H1 (cell line): ENCODE measurements around the gene MID2. TPM values are rescaled to one million over a fixed set of nuclear protein-coding genes. Genes with fewer than 3 reads are reported as not detected.

Experiments
- CTCF ChIA-PET: fragments of 300-600 bp; sonication (Branson Sonifier 250); formaldehyde crosslinking; loops from one replicate; lab custom pipeline; 2021; ENCODE audit not compliant: partially characterized antibody; lab: Charles Lee
- POLR2A ChIA-PET: fragments of 300-600 bp; sonication (Branson Sonifier 250); formaldehyde crosslinking; loops from one replicate; lab custom pipeline; 2021; ENCODE audit warnings: inconsistent platforms; ENCODE audit not compliant: partially characterized antibody; lab: Charles Lee
- DNase-seq, 2 experiments: peaks; one replicate each; pipeline versions ENCODE4 v3.0.0 to v3.0.0-alpha.2; 2010 to 2022; ENCODE audit warnings: low spot score in 2 of 2, low read depth in 1 of 2, mixed read lengths in 1 of 2
- FAIRE-seq: peaks from 2 replicates; lab custom pipeline; 2011; peaks lifted over from hg19 to GRCh38; lab: Jason Lieb, UNC
- H2AFZ ChIP-seq: 2 replicates; pipeline ENCODE4 v1.8.1; 2012; ENCODE audit warnings: low read length, inconsistent platforms
- H2AK5ac ChIP-seq: 2 replicates; pipeline ENCODE4 v1.6.1; 2013; ENCODE audit warnings: low read depth, low read length
- H2BK120ac ChIP-seq: replicated peaks from 2 replicates; pipeline ENCODE3; 2013; ENCODE audit warnings: low read depth, low read length, inconsistent platforms
- H2BK12ac ChIP-seq: 2 replicates; pipeline ENCODE4 v1.6.1; 2013; ENCODE audit warnings: low read depth, low read length
- H2BK15ac ChIP-seq: 2 replicates; pipeline ENCODE4 v1.6.1; 2013; ENCODE audit warnings: low read length
- H2BK20ac ChIP-seq: 2 replicates; pipeline ENCODE4 v1.6.1; 2013; ENCODE audit warnings: low read length
- H2BK5ac ChIP-seq: 2 replicates; pipeline ENCODE4 v1.6.1; 2013; ENCODE audit warnings: low read depth, low read length
- H3K14ac ChIP-seq: 2 replicates; pipeline ENCODE4 v1.6.1; 2013; ENCODE audit warnings: inconsistent platforms; ENCODE audit not compliant: insufficient read length
- H3K18ac ChIP-seq: 2 replicates; pipeline ENCODE4 v1.6.1; 2013; ENCODE audit warnings: low read length; ENCODE audit errors: extremely low read depth
- H3K23ac ChIP-seq: 2 replicates; pipeline ENCODE4 v1.6.1; 2013; ENCODE audit warnings: inconsistent platforms; ENCODE audit not compliant: insufficient read length
- H3K23me2 ChIP-seq: 2 replicates; pipeline ENCODE4 v1.6.1; 2013; ENCODE audit warnings: low read depth, low read length
- H3K27ac ChIP-seq: 2 replicates; pipeline ENCODE4 v1.6.1; 2011; ENCODE audit warnings: low read depth, low read length, inconsistent platforms
- H3K27me3 ChIP-seq, 4 experiments: replicated peaks in 1 of 4; 1 replicate in 1 of 4; 2 replicates in 3 of 4; pipeline versions ENCODE4 v1.6.1 to v1.8.1; 2011 to 2013; ENCODE audit warnings: low read length in 3 of 4, mild to moderate bottlenecking in 3 of 4, inconsistent platforms in 2 of 4, mixed read lengths in 2 of 4, moderate library complexity in 1 of 4; ENCODE audit not compliant: control insufficient read depth in 3 of 4, insufficient read depth in 3 of 4; ENCODE audit errors: extremely low read depth in 1 of 4
- H3K36me3 ChIP-seq, 4 experiments: 2 replicates each; pipeline versions ENCODE4 v1.6.1 to v1.8.1; 2011 to 2013; ENCODE audit warnings: mild to moderate bottlenecking in 4 of 4, low read length in 3 of 4, moderate library complexity in 2 of 4, control low read depth in 1 of 4, inconsistent platforms in 1 of 4; ENCODE audit not compliant: insufficient read depth in 4 of 4, control insufficient read depth in 2 of 4
- H3K4ac ChIP-seq: replicated peaks from 2 replicates; pipeline ENCODE3; 2013; ENCODE audit warnings: low read length, low read depth, mixed read lengths, inconsistent platforms; ENCODE audit not compliant: insufficient read length
- H3K4me1 ChIP-seq, 4 experiments: replicated peaks in 1 of 4; 1 replicate in 1 of 4; 2 replicates in 3 of 4; pipeline versions ENCODE4 v1.6.1 to v1.8.1; 2011 to 2013; ENCODE audit warnings: low read length in 3 of 4, inconsistent platforms in 2 of 4, mixed read lengths in 1 of 4; ENCODE audit not compliant: insufficient read depth in 4 of 4, control insufficient read depth in 3 of 4
- H3K4me2 ChIP-seq, 2 experiments: 2 replicates each; pipeline versions ENCODE4 v1.6.1 to v1.8.1; 2011 to 2013; ENCODE audit warnings: low read depth in 2 of 2, low read length in 2 of 2, control low read depth in 1 of 2, inconsistent platforms in 1 of 2, mild to moderate bottlenecking in 1 of 2; ENCODE audit not compliant: insufficient read depth in 1 of 2
- H3K4me3 ChIP-seq, 4 experiments: fragments of 200-600, 300-600 bp in 1 of 4; sonication (generic), shearing (Covaris generic), sonication (Bioruptor Twin) in 1 of 4; 2 replicates each; pipeline versions ENCODE4 v1.5.1 to v1.8.1; 2011 to 2016; ENCODE audit warnings: low read length in 4 of 4, low read depth in 3 of 4, control low read depth in 2 of 4, inconsistent platforms in 2 of 4, mild to moderate bottlenecking in 2 of 4, mixed read lengths in 1 of 4, moderate library complexity in 1 of 4; ENCODE audit not compliant: insufficient read depth in 2 of 4; ENCODE audit errors: extremely low read depth in 1 of 4
- H3K56ac ChIP-seq: replicated peaks from 2 replicates; pipeline ENCODE3; 2013; ENCODE audit warnings: low read depth, mild to moderate bottlenecking, mixed read lengths, low read length, inconsistent platforms; ENCODE audit not compliant: insufficient read length
- H3K79me1 ChIP-seq: 2 replicates; pipeline ENCODE4 v1.6.1; 2013; ENCODE audit warnings: low read depth, low read length, control low read depth
- H3K79me2 ChIP-seq, 2 experiments: 2 replicates each; pipeline versions ENCODE4 v1.6.1 to v1.8.1; 2012 to 2013; ENCODE audit warnings: low read length in 2 of 2, mild to moderate bottlenecking in 2 of 2, inconsistent platforms in 1 of 2; ENCODE audit not compliant: insufficient read depth in 2 of 2, control insufficient read depth in 1 of 2
- H3K9ac ChIP-seq, 4 experiments: replicated peaks in 1 of 4; 1 replicate in 1 of 4; 2 replicates in 3 of 4; pipeline versions ENCODE4 v1.6.1 to v1.8.1; 2011 to 2013; ENCODE audit warnings: low read depth in 3 of 4, low read length in 3 of 4, control low read depth in 2 of 4, mild to moderate bottlenecking in 2 of 4, moderate library complexity in 2 of 4, inconsistent platforms in 1 of 4; ENCODE audit errors: extremely low read depth in 1 of 4
- H3K9me3 ChIP-seq, 2 experiments: 2 replicates each; pipeline versions ENCODE4 v1.6.1 to v1.8.1; 2012 to 2013; ENCODE audit warnings: mild to moderate bottlenecking in 2 of 2, moderate library complexity in 2 of 2, control low read depth in 1 of 2, inconsistent platforms in 1 of 2, low read depth in 1 of 2, low read length in 1 of 2, mixed read lengths in 1 of 2; ENCODE audit not compliant: insufficient read depth in 2 of 2
- H4K20me1 ChIP-seq, 2 experiments: replicated peaks in 1 of 2; 2 replicates each; pipeline versions ENCODE3 to v1.8.1; 2011 to 2013; ENCODE audit warnings: inconsistent platforms in 2 of 2, low read length in 2 of 2, mild to moderate bottlenecking in 1 of 2; ENCODE audit not compliant: insufficient read depth in 2 of 2, control insufficient read depth in 1 of 2
- H4K5ac ChIP-seq: 2 replicates; pipeline ENCODE4 v1.6.1; 2013; ENCODE audit warnings: low read length, low read depth, mixed read lengths, inconsistent platforms; ENCODE audit not compliant: insufficient read length
- H4K8ac ChIP-seq: 2 replicates; pipeline ENCODE4 v1.8.0; 2013; ENCODE audit warnings: mild to moderate bottlenecking, moderate library complexity, low read length, inconsistent platforms; ENCODE audit not compliant: insufficient read depth; ENCODE audit errors: extremely low read depth
- H4K91ac ChIP-seq: replicated peaks from 2 replicates; pipeline ENCODE3; 2013; ENCODE audit warnings: low read length, mixed read lengths, inconsistent platforms; ENCODE audit not compliant: insufficient read length
- CBX8 ChIP-seq: fragments of 300-800, 300-1000 bp; sonication (generic); IDR thresholded peaks from 2 replicates; pipeline ENCODE4 v1.7.1; 2016; ENCODE audit warnings: low read depth, low read length, borderline replicate concordance
- KDM4A ChIP-seq: IDR thresholded peaks from one replicate; pipeline ENCODE4 v1.7.1; 2012; ENCODE audit warnings: low read depth, mild to moderate bottlenecking, moderate library complexity, low read length, inconsistent platforms; ENCODE audit not compliant: severe bottlenecking
- RBBP5 ChIP-seq: IDR thresholded peaks from 2 replicates; pipeline ENCODE4 v1.7.1; 2012; ENCODE audit warnings: low read depth, mild to moderate bottlenecking, inconsistent platforms, low read length, moderate library complexity, borderline replicate concordance
- RXRA ChIP-seq: IDR thresholded peaks from 2 replicates; pipeline ENCODE4 v1.6.1; 2011; ENCODE audit warnings: low read depth, mild to moderate bottlenecking, low read length, moderate library complexity; ENCODE audit not compliant: insufficient read depth
- SRF ChIP-seq: IDR thresholded peaks from 2 replicates; pipeline ENCODE4 v1.6.1; 2011; ENCODE audit warnings: mild to moderate bottlenecking, low read depth, low read length, moderate library complexity
- WGBS, 2 experiments: shearing (Covaris generic) in 1 of 2; methylation state at CpG; one replicate each; pipeline versions ENCODE4 v1.1.6 to v1.1.7; 2013 to 2015; ENCODE audit warnings: low lambda C conversion rate in 2 of 2, mixed read lengths in 2 of 2, inconsistent platforms in 1 of 2, low coverage in 1 of 2, missing lambda C conversion rate in 1 of 2; ENCODE audit not compliant: insufficient replicate concordance in 2 of 2, insufficient coverage in 1 of 2, insufficient read length in 1 of 2; ENCODE audit errors: extremely low coverage in 1 of 2, missing lambda C conversion rate in 1 of 2; 5-methylcytosine and 5-hydroxymethylcytosine counted together
- polyA plus RNA-seq, 7 experiments: library from polyadenylated mRNA; depleted of rRNA in 3 of 7; stranded (reverse) in 5 of 7; unstranded in 2 of 7; fragments of >200 nt in 5 of 7; fragments of 200-250 nt in 2 of 7; gene quantifications; 1 replicate in 5 of 7; 2 replicates in 1 of 7; 4 replicates in 1 of 7; pipeline versions ENCODE4 v1.2.1 to v1.2.3, GENCODE V29; 2011 to 2013; ENCODE audit warnings: missing spikeins in 2 of 7, mixed read lengths in 2 of 7
- total RNA-seq: library from RNA; stranded (reverse); fragmentation: NEBNext Ultra II Directional; extraction: Animal tissue kit (Norgen Biotek cat#: 25700); gene quantifications from 2 replicates; pipeline ENCODE4 v1.2.1, GENCODE V29; 2021

The MID2 gene
- total and polyA plus RNA-seq, 2 of the 8 experiments (the other 6 are each of a cell fraction or from before 2014, with no cell fraction given) = 0.98 to 1.7 TPM

DNA sequence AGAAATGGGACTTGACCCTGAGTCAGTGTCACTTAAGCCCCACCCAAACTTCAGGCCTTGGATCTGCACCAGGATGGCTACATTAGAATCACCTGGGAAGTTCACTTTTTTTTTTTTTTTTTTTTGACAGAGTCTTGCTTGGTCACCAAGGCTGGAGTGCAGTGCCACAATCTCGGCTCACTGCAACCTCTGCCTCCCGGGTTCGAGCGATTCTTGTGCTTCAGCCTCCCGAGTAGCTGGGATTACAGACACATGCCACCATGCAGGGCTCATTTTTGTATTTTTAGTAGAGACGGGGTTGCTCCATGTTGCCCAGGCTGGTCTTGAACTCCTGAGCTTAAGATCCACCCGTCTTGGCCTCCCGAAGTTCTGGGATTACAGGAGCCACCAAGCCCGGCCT is 45.1 kb upstream of the MID2 start:
- TF ChIP-seq RBBP5 (no peak), SRF (no peak), RXRA (no peak), CBX8 (no peak), KDM4A (no peak)
- H2AFZ ChIP-seq = no peak overlapping the region
- no peak overlapping the region for H2BK20ac ChIP-seq
- no peaks in the 10 kb centered on the region for H4K20me1 ChIP-seq
- no peak overlapping the region for H2BK15ac ChIP-seq
- no peaks in the 10 kb centered on the region for H3K9me3 ChIP-seq
- no peak overlapping the region for H3K23ac ChIP-seq
- POLR2A ChIA-PET = interaction anchor here (1.7 kb wide), 1 partner anchor 64 kb away, joined by 5 read pairs; no protein-coding TSS in a partner anchor
- WGBS, 2 experiments = 94% methylated on average over 3 of the region's 9 CpGs; no CpG with 5 or more reads in 1 of the 2 experiments
- CTCF ChIA-PET = interaction anchor here (0.6 to 10.8 kb wide), 7 partner anchors 23 to 290 kb away, joined by 3 to 209 read pairs (median 3); no protein-coding TSS in a partner anchor
- H3K56ac ChIP-seq = no peak overlapping the region
- no peaks in the 10 kb centered on the region for H3K36me3 ChIP-seq
- no peak overlapping the region for H4K5ac ChIP-seq
- H2BK12ac ChIP-seq = no peak overlapping the region
- no peaks in the 10 kb centered on the region for H3K79me2 ChIP-seq
- no peak overlapping the region for H3K9ac ChIP-seq
- H3K27ac ChIP-seq = no peak overlapping the region
- no peaks in the 10 kb centered on the region for H3K79me1 ChIP-seq
- H3K4me1 ChIP-seq = peaks cover 0 to 3% (median 0%) of the 10 kb centered on the region in 4 experiments; a peak in 4 of 7 replicates
- no peak overlapping the region for H2BK5ac ChIP-seq
- H3K4ac ChIP-seq = no peak overlapping the region
- FAIRE-seq = no peak
- no peaks in the 10 kb centered on the region for H3K23me2 ChIP-seq
- no peak overlapping the region for H3K4me3 ChIP-seq
- H4K8ac ChIP-seq = no peak overlapping the region
- H2BK120ac ChIP-seq = no peak overlapping the region
- no peak overlapping the region for H3K4me2 ChIP-seq
- no peak overlapping the region for H3K14ac ChIP-seq
- H3K18ac ChIP-seq = no peak overlapping the region
- no peak overlapping the region for H2AK5ac ChIP-seq
- no peak for DNase-seq
- no peak overlapping the region for H4K91ac ChIP-seq
- peaks cover 6 to 15% (median 12%) of the 10 kb centered on the region in 4 experiments; a peak in 6 of 7 replicates for H3K27me3 ChIP-seq
